ENCODE data around the gene KDM4D.

DNA sequence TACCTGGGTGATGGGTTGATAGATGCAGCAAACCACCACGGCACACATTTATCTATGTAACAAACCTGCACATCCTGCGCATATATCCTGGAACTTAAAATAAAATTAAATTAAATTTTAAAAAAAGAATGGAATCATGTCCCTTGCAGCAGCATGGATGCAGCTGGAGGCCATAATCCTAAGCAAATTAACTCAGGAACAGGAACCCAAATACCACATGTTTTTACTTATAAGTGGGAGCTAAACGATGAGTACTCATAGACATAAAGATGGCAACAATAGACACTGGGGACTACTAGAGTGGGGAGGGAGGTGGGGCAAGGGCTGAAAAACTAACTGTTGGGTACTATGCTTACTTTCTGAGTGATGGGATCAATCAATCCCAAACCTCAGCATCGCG is 41.0 kb upstream of the KDM4D start:
- TF ChIP-seq, protein P1, sequence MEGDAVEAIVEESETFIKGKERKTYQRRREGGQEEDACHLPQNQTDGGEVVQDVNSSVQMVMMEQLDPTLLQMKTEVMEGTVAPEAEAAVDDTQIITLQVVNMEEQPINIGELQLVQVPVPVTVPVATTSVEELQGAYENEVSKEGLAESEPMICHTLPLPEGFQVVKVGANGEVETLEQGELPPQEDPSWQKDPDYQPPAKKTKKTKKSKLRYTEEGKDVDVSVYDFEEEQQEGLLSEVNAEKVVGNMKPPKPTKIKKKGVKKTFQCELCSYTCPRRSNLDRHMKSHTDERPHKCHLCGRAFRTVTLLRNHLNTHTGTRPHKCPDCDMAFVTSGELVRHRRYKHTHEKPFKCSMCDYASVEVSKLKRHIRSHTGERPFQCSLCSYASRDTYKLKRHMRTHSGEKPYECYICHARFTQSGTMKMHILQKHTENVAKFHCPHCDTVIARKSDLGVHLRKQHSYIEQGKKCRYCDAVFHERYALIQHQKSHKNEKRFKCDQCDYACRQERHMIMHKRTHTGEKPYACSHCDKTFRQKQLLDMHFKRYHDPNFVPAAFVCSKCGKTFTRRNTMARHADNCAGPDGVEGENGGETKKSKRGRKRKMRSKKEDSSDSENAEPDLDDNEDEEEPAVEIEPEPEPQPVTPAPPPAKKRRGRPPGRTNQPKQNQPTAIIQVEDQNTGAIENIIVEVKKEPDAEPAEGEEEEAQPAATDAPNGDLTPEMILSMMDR (conservative IDR thresholded peaks at IDR 0.05; ENCODE audit: low read depth in 2 of 2), result no peak
- TF ChIP-seq, protein P2, sequence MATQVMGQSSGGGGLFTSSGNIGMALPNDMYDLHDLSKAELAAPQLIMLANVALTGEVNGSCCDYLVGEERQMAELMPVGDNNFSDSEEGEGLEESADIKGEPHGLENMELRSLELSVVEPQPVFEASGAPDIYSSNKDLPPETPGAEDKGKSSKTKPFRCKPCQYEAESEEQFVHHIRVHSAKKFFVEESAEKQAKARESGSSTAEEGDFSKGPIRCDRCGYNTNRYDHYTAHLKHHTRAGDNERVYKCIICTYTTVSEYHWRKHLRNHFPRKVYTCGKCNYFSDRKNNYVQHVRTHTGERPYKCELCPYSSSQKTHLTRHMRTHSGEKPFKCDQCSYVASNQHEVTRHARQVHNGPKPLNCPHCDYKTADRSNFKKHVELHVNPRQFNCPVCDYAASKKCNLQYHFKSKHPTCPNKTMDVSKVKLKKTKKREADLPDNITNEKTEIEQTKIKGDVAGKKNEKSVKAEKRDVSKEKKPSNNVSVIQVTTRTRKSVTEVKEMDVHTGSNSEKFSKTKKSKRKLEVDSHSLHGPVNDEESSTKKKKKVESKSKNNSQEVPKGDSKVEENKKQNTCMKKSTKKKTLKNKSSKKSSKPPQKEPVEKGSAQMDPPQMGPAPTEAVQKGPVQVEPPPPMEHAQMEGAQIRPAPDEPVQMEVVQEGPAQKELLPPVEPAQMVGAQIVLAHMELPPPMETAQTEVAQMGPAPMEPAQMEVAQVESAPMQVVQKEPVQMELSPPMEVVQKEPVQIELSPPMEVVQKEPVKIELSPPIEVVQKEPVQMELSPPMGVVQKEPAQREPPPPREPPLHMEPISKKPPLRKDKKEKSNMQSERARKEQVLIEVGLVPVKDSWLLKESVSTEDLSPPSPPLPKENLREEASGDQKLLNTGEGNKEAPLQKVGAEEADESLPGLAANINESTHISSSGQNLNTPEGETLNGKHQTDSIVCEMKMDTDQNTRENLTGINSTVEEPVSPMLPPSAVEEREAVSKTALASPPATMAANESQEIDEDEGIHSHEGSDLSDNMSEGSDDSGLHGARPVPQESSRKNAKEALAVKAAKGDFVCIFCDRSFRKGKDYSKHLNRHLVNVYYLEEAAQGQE (IDR thresholded peaks at IDR 0.05; ENCODE audit: unreplicated experiment), result no peak
- TF ChIP-seq POLR2AphosphoS5 (IDR thresholded peaks at IDR 0.05; ENCODE audit: low read depth) (no peak), EZH2 (IDR thresholded peaks at IDR 0.05; ENCODE audit: low read depth, unreplicated experiment) (no peak), JUNB (IDR thresholded peaks at IDR 0.05; ENCODE audit: unreplicated experiment) (no peak)
- TF ChIP-seq, protein P3, sequence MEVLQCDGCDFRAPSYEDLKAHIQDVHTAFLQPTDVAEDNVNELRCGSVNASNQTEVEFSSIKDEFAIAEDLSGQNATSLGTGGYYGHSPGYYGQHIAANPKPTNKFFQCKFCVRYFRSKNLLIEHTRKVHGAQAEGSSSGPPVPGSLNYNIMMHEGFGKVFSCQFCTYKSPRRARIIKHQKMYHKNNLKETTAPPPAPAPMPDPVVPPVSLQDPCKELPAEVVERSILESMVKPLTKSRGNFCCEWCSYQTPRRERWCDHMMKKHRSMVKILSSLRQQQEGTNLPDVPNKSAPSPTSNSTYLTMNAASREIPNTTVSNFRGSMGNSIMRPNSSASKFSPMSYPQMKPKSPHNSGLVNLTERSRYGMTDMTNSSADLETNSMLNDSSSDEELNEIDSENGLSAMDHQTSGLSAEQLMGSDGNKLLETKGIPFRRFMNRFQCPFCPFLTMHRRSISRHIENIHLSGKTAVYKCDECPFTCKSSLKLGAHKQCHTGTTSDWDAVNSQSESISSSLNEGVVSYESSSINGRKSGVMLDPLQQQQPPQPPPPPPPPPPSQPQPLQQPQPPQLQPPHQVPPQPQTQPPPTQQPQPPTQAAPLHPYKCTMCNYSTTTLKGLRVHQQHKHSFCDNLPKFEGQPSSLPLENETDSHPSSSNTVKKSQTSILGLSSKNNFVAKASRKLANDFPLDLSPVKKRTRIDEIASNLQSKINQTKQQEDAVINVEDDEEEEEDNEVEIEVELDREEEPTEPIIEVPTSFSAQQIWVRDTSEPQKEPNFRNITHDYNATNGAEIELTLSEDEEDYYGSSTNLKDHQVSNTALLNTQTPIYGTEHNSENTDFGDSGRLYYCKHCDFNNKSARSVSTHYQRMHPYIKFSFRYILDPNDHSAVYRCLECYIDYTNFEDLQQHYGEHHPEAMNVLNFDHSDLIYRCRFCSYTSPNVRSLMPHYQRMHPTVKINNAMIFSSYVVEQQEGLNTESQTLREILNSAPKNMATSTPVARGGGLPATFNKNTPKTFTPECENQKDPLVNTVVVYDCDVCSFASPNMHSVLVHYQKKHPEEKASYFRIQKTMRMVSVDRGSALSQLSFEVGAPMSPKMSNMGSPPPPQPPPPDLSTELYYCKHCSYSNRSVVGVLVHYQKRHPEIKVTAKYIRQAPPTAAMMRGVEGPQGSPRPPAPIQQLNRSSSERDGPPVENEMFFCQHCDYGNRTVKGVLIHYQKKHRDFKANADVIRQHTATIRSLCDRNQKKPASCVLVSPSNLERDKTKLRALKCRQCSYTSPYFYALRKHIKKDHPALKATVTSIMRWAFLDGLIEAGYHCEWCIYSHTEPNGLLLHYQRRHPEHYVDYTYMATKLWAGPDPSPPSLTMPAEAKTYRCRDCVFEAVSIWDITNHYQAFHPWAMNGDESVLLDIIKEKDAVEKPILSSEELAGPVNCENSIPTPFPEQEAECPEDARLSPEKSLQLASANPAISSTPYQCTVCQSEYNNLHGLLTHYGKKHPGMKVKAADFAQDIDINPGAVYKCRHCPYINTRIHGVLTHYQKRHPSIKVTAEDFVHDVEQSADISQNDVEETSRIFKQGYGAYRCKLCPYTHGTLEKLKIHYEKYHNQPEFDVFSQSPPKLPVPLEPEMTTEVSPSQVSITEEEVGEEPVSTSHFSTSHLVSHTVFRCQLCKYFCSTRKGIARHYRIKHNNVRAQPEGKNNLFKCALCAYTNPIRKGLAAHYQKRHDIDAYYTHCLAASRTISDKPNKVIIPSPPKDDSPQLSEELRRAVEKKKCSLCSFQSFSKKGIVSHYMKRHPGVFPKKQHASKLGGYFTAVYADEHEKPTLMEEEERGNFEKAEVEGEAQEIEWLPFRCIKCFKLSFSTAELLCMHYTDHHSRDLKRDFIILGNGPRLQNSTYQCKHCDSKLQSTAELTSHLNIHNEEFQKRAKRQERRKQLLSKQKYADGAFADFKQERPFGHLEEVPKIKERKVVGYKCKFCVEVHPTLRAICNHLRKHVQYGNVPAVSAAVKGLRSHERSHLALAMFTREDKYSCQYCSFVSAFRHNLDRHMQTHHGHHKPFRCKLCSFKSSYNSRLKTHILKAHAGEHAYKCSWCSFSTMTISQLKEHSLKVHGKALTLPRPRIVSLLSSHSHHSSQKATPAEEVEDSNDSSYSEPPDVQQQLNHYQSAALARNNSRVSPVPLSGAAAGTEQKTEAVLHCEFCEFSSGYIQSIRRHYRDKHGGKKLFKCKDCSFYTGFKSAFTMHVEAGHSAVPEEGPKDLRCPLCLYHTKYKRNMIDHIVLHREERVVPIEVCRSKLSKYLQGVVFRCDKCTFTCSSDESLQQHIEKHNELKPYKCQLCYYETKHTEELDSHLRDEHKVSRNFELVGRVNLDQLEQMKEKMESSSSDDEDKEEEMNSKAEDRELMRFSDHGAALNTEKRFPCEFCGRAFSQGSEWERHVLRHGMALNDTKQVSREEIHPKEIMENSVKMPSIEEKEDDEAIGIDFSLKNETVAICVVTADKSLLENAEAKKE (CRISPR knock-in tag; IDR thresholded peaks at IDR 0.05), result no peak

Data from GM23338 (cell line).